ENCODE results near the gene ARHGAP5.

The ARHGAP5 gene

DNA sequence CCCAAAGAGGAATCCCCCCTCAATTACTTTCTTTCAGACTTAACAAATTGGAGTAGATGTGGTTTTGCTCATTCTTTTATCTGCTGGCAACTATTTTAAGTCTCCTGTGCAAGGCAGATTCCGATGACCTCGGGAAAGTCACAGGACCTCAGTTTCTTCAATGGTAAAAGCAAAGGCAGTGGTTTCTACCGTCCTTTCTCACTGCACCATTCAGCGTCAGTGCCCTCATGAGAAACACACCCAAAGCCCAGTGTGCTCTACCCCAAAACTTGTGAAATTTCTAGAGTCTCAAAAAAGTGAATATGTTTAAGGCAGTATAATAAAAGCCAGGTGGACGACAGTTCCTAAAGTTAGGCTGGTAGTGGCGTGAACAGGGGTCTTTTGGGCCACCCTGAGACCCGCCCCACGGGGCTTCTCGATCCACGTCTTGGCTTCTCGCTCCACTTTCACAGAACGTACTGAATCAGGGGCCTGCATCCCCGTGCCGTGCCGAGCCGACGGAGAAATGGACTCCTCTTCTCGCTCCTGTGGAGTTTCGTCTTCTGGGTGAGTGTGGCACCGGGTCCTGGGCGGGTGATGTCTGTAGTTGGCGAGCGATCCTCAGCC is 1.3 kb upstream of the ARHGAP5 start:
- DNase-seq (ENCODE audit: low read depth, low spot score), result no peak

DNA sequence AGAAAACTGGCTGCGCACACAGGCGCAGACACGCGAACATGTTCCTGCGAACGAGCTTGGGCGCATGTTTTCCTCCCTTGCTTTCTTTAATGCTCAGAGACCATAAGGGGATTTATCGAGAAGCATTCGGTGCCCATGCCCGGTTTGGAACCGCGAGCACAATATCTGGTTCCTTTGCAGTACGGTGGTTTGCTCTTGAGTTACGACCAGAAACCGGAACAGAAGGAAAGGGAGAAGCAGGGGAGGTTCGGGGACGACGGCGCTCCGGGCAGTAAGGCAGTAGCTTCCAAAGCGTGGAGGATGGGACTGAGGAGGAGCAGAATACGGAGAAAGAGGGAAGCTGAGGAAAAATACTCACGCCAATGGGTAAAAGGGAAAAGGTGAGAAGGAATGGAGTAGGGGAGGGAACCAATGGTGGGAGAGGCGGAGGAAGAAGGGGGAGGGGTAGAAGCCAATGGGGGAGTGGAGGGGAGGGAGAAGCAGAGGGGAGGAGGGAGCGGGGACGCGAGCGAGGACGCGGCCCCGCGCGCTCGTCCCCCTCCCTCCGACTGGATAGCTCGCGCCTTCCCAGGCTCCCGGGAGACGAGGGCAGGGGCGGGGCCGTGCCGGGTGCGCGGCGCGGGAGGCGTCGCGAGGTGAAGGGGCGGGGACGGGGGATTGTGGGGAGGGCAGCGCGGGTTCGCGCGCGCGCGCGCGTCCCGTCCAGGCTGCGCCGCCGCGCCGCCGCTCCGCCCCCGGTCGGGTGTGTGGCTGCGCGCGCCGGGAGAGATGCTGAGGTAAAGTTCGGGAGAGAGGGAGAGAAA is 625 bp upstream of the ARHGAP5 start:
- peak; percentile 90 for DNase-seq (ENCODE audit: low read depth, low spot score)

DNA sequence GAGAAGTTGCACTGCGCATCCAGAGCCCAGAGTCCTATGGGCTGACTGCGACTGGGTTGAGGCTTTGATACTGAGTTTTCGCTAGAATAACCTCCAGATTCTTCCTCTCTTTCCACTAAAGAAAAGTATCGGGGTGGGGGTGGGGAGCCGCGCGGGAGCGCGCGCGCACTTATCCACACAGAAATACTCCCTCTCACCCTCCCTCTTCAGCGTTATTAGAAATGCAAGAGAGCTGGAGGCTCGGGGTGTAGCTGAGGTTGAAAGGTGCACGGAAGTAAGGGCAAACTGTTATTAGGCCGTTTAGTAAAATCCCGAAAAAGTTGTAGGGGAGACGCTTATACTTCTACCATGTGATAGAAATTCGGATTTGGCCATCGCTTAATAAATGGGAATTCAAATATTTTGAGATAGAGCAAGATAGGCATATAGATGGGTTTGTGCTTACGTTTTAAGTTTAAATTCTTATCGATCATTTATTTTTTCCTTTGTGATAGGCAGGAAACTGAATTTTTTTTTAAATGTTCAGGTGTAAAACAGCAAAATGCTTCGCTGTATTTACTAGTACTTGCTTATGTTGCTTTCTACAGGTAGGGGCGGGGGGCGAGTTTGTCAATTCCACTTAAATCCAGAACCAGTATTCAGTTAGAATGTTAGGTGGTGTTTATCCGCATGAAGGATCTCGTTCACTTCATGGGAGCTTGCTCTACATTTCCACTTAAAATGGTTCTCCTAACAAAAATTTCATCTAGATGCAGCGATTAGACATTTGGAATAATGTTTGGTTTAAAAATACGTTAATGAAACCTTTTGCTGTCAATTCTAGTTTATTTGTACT is 1.1 kb downstream of the ARHGAP5 start:
- no peak for DNase-seq (ENCODE audit: low read depth, low spot score)

DNA sequence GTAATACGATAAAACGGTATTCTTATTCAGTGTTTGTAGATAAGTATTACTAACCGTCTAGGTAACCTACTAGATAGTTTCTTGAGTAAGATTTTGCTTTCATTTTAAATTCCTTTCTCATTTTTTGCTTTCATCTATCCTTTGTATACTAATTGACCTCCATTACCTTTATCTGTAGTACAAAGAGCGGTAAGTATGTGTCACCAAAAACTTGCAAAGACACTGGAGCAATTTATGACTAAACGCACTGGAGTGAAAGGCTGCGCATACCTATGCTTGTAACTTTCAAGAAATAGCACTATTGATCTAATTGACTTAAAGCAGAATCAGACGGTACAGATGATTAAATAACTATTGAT is 1.7 kb downstream of the ARHGAP5 start:
- no peak for DNase-seq (ENCODE audit: low read depth, low spot score)

DNA sequence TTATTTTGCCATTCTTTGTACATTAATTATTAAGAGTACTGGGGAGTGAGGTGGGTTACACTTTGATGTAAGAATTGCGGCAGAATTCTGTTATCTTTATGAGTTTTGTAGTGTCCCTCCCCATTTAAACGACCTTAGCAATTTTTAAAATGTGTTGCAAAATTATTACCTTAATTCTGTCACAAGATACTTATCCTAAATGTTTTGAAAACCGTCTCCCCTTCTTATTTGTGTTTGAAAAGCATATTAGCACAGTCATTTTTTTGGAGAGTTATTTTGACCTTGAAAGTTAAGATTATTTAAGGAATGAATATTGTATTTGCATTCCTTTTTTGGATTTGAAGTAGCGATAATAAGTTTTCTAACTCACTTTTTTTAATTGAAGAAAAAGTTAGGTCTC is 2.2 kb downstream of the ARHGAP5 start:
- no peak for DNase-seq (ENCODE audit: low read depth, low spot score)

DNA sequence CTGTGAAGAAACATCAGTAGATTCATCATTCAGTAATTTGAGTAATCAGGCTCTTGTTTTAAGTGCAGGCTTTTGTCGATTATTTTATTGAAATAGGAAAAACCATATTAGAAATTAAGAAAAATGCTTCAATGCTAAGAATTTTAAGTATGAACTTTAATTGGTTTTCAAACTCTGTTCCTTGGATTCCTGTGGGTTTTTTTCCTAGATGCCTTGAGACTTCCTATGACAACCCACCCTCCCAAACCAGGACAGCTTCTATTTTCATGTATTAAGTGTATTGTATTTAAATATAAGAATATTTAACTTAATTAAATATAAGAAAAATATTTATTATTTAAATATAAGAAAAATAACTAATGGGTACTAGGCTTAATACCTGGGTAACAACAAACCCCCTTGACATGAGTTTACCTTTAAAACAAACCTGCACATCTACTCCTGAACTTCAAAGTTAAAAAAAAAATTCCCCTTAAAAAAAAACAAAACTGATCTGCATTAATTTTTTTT is 3.0 kb downstream of the ARHGAP5 start:
- no peak for DNase-seq (ENCODE audit: low read depth, low spot score)

DNA sequence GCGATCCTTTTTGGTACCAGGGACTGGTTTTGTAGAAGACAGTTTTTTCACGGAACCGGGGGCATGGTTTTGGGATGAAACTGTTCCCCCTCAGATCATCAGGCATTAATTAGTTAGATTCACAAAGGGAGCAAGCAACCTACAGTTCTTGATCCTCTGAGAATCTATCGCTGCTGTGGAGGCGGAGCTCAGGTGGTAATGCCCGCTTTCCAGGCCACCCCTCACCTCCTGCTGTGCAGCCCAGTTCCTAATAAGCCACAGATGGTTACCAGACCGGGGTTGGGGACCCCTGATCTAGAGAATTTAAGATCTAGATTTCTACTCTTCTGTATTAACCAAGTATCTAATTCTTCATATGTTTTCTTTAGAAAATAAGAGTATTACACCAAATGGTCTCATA is 4.8 kb downstream of the ARHGAP5 start:
- no peak for DNase-seq (ENCODE audit: low read depth, low spot score)

DNA sequence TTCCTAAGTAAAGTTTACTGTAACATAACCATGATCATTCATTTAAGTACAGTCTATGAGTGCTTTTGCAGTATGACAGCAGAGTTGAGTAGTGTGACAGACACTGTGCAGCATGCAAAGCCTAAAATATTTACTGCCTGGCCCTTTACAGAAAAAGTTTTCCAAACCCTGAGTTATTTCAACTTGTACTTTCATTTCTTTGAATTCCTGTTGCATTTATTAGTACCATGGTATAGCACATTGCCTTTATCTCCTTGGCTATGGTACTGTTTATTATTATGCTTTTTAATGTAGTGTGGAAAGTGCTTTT is 6.2 kb downstream of the ARHGAP5 start:
- no peak for DNase-seq (ENCODE audit: low read depth, low spot score)

DNA sequence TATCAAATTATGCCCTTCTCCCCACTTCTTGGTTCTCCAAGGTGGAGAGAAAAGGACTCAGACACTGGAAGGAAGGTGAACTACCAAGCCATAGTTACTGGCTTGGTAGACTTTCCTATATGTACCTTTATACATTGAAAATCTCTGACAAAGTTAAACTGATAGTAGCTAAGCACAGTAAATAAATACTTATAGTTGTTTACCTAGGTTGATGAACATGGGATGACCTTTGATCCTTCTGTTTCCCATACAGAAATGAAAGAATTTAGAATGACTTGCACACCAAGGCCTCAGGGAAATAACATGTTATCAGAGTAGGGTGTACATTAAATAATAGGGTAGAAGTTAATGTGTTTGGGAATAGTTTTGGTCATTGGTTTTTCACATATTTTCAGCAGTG is 6.7 kb downstream of the ARHGAP5 start:
- DNase-seq (ENCODE audit: low read depth, low spot score), result no peak

DNA sequence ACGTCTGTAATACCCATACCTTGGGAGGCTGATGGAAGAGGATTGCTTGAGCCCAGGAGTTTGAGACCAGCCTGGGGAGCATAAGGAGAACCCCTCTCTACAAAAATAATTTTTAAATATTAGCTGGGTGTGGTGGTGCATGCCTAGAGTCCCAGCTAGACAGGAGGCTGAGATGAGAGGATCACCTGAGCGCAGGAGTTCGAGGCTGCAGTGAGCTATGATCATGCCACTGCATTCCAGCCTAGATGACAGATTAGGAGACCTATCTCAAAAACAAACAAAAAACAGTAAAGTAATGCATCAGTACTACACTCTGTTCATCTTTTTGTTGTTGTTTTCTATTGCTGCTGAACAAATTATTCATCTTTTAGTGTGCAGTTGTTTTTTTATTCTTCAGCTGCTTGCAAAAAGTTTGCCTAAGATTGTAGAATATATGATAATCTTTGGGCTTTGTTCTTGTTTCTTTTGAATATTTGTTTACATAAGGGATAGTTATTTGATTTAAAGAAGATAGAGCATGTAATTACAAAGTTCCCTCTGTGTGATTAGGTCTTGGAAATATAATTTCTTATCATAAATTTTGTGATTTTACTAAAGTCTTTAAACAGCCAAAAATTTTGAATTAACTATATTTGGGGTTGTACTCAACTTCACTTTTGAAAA is 8.2 kb downstream of the ARHGAP5 start:
- no peak for DNase-seq (ENCODE audit: low read depth, low spot score)

DNA sequence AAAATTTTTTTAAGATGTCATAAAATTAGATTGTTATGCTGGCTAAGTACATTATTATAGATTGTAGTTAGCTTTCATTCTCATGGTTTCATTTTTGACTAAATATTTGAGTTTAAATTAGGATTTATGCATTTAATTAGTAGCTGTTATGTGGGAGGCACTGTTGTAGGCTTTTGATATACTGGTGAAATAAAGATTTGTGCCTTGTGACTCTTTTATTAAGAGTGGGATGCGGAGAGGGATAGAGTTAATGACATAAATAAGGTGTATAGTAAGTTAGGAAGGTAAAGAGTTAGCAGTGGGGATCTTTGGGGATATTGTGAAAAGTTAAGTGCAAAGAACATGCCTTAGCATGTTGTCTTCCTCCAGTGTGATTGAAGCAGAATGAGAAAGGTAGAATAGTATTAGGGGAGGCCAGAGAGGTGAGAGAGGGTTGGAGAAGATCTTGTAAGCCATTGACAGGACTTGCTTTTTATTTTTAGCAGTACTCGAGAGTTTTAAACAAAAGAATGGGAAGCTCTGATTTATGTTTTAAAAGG is 8.8 kb downstream of the ARHGAP5 start:
- DNase-seq (ENCODE audit: low read depth, low spot score), result no peak

DNA sequence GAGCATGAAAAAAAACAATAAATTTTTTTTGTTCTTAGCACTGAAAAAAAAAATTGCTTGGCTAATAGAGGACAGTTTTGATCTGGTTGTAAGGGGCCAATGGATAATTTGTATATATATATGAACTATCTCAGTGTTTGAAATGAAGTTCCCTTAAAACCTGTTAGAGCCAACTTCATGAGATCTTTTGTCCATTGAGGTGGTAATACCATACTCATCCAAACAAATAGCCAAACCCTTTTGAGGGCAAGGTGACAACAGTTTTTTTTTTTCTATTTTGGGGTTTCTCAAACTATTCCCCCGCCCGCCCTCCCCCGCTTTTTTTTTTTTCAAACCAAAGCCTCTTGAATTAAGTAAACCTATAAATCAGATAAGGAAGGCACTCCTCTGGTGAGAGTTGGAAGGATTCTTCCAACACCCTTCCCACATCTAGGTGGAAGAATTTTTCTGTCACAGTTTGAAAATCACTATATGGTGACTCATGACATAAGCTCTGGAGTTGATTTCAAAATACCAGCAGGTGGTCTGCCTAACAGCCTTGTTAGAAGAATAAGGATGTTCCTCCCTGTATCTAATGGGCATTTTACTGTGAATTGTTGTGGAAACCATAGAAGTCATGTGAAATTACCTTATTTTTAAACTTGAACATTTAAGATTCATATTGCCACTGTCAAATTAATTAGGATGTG is 10.2 kb downstream of the ARHGAP5 start:
- DNase-seq (ENCODE audit: low read depth, low spot score), result no peak

DNA sequence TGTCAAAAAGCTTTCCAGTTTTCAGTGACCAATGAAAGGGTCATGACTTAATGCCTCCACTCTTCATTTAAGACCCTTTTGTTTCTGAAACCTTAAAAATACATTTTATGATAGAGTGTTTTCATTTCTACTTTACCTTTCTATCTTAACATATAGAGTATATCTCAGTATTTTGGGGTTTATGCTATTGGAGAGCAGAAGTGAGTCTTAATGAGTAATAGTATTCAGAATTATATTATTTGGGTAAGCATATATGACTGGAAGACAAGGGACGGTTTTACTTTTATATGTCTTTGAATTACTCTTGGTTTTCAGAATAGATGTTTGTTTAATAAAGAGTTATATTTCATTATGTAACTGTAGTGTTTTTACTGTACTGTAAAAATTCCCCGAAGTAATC is 10.8 kb downstream of the ARHGAP5 start:
- DNase-seq (ENCODE audit: low read depth, low spot score), result no peak

DNA sequence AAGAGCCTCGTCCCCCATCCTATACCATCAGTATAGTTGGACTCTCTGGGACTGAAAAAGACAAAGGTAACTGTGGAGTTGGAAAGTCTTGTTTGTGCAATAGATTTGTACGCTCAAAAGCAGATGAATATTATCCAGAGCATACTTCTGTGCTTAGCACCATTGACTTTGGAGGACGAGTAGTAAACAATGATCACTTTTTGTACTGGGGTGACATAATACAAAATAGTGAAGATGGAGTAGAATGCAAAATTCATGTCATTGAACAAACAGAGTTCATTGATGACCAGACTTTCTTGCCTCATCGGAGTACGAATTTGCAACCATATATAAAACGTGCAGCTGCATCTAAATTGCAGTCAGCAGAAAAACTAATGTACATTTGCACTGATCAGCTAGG is 13.6 kb downstream of the ARHGAP5 start:
- no peak for DNase-seq (ENCODE audit: low read depth, low spot score)

DNA sequence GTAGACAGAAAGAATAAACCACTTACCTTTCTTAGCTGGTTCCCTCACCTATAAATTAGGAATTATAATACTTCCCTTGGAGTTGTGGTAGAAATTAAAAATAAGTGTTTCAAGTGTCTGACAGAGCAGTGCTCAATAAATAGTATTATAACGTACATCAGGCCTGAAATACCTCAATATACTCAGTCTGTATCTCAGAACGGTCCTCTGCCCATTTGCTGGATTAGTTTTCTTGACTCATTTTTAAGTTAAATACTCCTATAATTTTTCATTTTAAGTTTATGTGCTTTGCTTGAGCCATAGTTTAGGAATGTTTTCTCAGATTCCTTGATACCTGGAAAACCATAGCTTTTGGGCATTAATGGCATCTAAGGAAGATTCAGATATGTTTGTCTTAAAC is 22.4 kb downstream of the ARHGAP5 start:
- DNase-seq (ENCODE audit: low read depth, low spot score), result no peak

DNA sequence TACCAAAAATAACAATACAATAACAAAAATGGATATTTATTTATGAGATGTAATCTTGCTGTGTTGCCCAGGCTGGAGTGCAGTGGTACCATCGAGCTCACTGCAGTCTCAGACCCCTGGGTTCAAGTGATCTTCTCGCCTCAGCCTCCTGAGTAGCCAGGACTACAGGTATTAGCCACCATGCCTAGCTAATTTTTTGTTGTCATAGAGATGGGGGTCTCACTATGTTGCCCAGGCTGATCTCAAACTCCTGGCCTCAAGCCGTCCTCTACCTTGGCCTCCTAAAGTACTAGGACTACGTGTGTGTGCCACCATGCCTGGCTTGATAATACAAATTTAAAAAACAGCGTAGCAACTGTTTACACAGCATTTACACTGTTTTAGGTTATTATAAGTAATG is 23.1 kb downstream of the ARHGAP5 start:
- no peak for DNase-seq (ENCODE audit: low read depth, low spot score)

DNA sequence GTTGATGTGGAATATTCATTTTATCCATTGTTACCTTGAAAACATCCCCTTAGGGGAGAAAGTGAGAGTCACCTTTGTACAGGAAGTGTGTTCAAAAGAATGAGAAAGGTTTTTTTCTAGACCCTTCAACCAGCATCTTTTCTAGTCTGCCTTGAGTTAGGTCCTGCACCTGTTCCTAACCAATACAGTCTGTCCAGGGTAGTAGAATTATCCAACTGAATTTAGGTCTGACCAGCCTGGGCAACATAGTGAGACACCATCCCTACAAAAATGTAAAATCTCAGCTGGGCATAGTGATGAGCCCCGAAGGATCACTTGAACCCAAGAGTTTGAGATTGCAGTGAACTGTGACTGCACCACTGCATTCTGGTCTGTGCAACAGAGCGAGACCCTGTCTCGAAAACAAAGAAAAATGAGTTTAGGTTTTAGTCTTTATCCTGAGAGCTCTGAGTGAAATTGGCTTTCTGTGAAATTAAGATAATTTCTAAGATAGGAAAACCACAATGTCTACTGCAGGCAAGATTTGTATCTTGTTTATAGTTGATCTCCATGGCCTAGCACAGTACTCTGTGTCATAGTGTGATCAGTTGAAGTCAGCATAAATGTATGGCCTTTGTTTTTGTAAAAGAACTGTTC is 25.2 kb downstream of the ARHGAP5 start:
- DNase-seq (ENCODE audit: low read depth, low spot score), result no peak

DNA sequence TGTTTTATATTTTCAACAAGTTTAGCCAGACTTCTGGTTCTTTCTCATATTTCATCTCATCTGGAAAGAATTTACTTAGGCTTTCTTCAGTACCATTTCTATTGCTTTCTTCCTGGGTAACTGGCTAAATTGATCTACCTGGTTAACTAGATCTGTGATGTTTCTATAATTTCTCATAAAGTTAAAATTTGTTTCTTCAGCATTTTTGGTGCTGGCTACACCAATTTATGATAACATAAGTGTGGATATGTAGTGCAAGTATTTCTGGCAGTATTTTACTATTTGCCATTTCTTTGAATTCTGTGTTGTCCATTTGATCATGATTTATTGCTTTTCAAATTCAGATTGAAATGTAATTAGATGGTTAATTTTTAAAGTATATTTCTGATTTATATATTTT is 25.9 kb downstream of the ARHGAP5 start:
- DNase-seq (ENCODE audit: low read depth, low spot score), result no peak

DNA sequence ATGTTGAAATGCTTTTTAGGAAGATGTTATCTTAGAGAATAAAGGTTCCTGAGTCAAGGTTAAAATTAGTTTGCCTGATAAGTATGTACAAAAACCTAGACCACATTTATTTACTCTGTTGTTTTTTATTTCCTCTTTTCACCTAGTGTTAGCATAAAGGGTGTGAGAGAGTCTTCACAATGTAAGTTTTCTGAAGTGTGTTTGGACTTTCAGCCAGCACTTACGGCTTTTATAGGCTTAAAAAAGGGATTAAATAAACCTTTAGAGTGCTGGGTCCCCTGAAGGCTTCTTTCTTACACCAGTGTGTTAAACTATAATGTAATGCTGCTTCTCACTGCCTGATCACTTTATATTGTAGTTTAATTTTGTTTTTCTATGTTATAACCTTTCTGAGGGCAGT is 27.2 kb downstream of the ARHGAP5 start:
- DNase-seq (ENCODE audit: low read depth, low spot score), result no peak

DNA sequence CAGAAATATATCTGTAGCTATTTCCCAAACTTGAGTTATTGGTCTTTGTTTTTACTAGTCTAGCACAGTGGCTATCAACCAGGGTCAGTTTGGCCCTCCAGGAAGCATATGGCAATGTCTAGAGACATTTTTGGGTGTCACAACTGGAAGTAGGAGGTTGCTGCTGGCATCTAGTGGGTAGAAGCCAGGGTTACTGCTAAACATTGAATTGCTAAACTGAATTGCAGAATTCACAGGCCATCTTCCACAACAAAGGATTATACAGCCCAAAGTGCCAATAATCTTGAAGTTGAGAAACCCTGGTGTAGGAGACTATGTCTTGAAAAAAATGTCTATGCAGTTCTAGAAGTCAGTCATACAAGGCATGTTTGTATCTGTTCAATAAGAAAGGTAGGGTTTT is 27.7 kb downstream of the ARHGAP5 start:
- no peak for DNase-seq (ENCODE audit: low read depth, low spot score)
